GM19397 (cell line): Measurements from ENCODE around the gene NRIP2.

Source experiments
- ATAC-seq: cut with Tn5 transposase; IDR thresholded peaks from one replicate; pipeline ENCODE4 v1.9.1; 2021; ENCODE audit warnings: mild to moderate bottlenecking, moderate library complexity; ENCODE audit not compliant: unreplicated experiment

NRIP2 gene

GRCh38 chr12:2845280-2845679 lies 10.4 kb upstream of the NRIP2 start:
- ATAC-seq, result no peak

GRCh38 chr12:2844786-2845185 lies 10.0 kb upstream of the NRIP2 start:
- ATAC-seq, result no peak

GRCh38 chr12:2842948-2843347 lies 8.1 kb upstream of the NRIP2 start:
- no peak for ATAC-seq

- no peak for ATAC-seq
These were observed 6.3 kb upstream of the NRIP2 start for GRCh38 chr12:2841056-2841650.

GRCh38 chr12:2836574-2836973 lies 1.7 kb upstream of the NRIP2 start:
- ATAC-seq, result no peak

- no peak for ATAC-seq
These were observed 1.0 kb upstream of the NRIP2 start for GRCh38 chr12:2835691-2836403.

- no peak for ATAC-seq
These were observed 1.0 kb downstream of the NRIP2 start for GRCh38 chr12:2833810-2834209.

GRCh38 chr12:2833327-2833726 lies 1.5 kb downstream of the NRIP2 start:
- ATAC-seq, result no peak

- ATAC-seq, result no peak
These were observed 2.2 kb downstream of the NRIP2 start for GRCh38 chr12:2832550-2833127.

- ATAC-seq, result no peak
These were observed 5.6 kb downstream of the NRIP2 start for GRCh38 chr12:2829275-2829674.

GRCh38 chr12:2826721-2827515 lies 7.9 kb downstream of the NRIP2 start:
- no peak for ATAC-seq

GRCh38 chr12:2826036-2826435 lies 8.8 kb downstream of the NRIP2 start:
- no peak for ATAC-seq

GRCh38 chr12:2825132-2825531 lies 9.7 kb downstream of the NRIP2 start:
- ATAC-seq, result no peak

GRCh38 chr12:2824541-2824940 lies 10.3 kb downstream of the NRIP2 start:
- ATAC-seq, result no peak

GRCh38 chr12:2823483-2823882 lies 11.4 kb downstream of the NRIP2 start:
- no peak for ATAC-seq

GRCh38 chr12:2820432-2820831 lies 14.4 kb downstream of the NRIP2 start:
- ATAC-seq, result no peak

- ATAC-seq, result no peak
These were observed 15.0 kb downstream of the NRIP2 start for GRCh38 chr12:2819810-2820209.

GRCh38 chr12:2813214-2814185 lies 21.3 kb downstream of the NRIP2 start:
- ATAC-seq, result peak; percentile 3

- peak; percentile 94 for ATAC-seq
These were observed 22.3 kb downstream of the NRIP2 start, which contains the start of gene ITFG2 for GRCh38 chr12:2812290-2813213. ITFG2 (plus strand) TSS chr12:2812668; CDS start chr12:2812761, 93 bp downstream.
